ENCODE data around the gene GNGT1. TPM values are rescaled to one million over a fixed set of nuclear protein-coding genes. Genes with fewer than 3 reads are reported as not detected.

GNGT1 gene
- polyA plus RNA-seq, 1 experiment, result not detected

DNA sequence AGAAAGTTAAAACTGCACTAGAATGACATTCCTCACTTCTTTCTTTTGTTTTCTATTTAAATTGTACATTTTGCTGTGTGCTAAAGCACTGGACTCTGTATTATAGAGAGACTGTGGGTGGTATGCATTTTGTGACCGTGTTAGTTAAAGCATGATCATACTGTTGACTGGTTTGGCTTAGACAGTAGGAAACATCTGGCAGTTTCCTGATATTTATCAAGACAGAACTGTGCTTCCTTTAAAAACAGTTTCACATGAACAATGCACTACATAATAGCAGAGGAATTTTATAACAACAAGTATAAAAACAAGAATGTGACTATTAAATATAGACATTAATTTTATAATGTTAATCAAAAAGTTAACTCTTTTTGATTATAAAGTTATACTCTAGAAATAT is 38.3 kb downstream of the GNGT1 start:
- no peak for DNase-seq (ENCODE audit: low read depth)
- ChIA-PET POLR2A (no interaction called here), CTCF (interaction anchor here (1.0 kb wide), 1 partner anchor 51 kb away, joined by 5 read pairs; no protein-coding TSS in a partner anchor)
- TF ChIP-seq, protein P1, sequence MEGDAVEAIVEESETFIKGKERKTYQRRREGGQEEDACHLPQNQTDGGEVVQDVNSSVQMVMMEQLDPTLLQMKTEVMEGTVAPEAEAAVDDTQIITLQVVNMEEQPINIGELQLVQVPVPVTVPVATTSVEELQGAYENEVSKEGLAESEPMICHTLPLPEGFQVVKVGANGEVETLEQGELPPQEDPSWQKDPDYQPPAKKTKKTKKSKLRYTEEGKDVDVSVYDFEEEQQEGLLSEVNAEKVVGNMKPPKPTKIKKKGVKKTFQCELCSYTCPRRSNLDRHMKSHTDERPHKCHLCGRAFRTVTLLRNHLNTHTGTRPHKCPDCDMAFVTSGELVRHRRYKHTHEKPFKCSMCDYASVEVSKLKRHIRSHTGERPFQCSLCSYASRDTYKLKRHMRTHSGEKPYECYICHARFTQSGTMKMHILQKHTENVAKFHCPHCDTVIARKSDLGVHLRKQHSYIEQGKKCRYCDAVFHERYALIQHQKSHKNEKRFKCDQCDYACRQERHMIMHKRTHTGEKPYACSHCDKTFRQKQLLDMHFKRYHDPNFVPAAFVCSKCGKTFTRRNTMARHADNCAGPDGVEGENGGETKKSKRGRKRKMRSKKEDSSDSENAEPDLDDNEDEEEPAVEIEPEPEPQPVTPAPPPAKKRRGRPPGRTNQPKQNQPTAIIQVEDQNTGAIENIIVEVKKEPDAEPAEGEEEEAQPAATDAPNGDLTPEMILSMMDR (IDR thresholded peaks at IDR 0.05; ENCODE audit: insufficient read depth, low read depth, low read length), result no peak
- H3K36me3 ChIP-seq (ENCODE audit: control insufficient read depth, insufficient read depth, low read length), result no peaks in the 10 kb centered on the region
- H3K4me3 ChIP-seq (ENCODE audit: low read depth, low read length), result no peak overlapping the region
- no peaks in the 10 kb centered on the region for H3K27me3 ChIP-seq (ENCODE audit: control insufficient read depth, insufficient read depth, low read length)

DNA sequence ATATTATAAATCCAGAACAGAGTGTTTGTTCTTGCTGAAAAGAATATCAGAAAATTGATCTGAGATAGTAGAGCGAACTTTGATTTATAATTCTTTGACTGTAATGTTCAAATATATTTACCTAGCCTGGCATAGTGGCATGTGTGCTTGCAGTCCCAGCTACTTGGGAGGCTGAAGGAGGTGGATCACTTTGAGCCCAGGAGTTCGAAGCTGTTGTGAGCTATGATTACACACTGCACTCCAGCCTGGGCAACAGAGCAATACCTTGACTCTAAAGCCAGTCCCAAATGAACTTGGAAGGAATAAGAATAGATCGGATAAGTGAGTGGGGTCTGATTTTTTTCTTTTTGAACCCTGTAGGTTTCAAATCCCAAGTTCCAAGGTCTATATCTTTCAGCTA is 38.7 kb downstream of the GNGT1 start:
- no peaks in the 10 kb centered on the region for H3K36me3 ChIP-seq (ENCODE audit: control insufficient read depth, insufficient read depth, low read length)
- ChIA-PET CTCF (interaction anchor here (1.0 kb wide), 1 partner anchor 52 kb away, joined by 5 read pairs; no protein-coding TSS in a partner anchor), POLR2A (no interaction called here)
- H3K4me3 ChIP-seq (ENCODE audit: low read depth, low read length), result no peak overlapping the region
- TF ChIP-seq, protein P1 (IDR thresholded peaks at IDR 0.05; ENCODE audit: insufficient read depth, low read depth, low read length), result no peak
- no peak for DNase-seq (ENCODE audit: low read depth)
- no peaks in the 10 kb centered on the region for H3K27me3 ChIP-seq (ENCODE audit: control insufficient read depth, insufficient read depth, low read length)

DNA sequence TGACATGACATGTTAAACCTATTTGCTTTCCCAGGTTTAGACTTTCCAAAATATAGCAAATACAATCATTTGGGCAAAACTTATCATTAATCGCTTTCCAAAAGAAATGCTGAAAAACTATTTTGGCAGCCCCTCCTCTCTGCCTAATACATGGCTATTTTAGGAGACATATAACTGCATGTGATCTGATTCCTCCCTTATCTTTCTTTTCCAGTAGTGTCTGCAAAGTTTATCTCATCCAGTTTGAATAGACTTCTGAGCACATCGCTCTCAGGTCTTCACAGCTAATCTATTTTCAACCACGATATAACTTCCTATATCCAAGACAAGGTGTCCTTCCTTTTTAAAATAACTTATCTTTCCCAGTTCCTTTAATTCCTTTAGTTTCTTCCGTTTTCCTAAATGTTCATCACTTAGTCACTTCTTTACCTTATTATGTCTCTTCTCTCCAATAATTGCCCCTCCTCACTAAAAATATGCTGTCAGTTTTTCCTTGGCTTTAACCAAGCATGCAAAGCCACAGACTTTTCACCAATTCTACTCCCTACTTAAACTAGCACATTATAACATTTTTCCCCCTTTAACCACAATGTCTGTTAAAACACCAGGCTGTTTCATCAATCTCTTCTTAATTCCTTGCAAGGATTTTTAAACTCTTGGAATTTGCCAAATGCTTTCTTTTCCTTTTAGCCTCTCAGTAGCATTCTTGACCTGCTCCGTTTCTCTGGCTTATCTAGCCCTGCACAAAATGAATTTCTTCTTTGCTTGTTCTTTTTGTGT is 39.6 kb downstream of the GNGT1 start:
- DNase-seq (ENCODE audit: low read depth), result no peak
- ChIA-PET CTCF (interaction anchor here (1.0 to 1.5 kb wide), 4 partner anchors 14 to 141 kb away, joined by 4 to 5 read pairs (median 4); no protein-coding TSS in a partner anchor), POLR2A (interaction anchor here (0.7 kb wide), 1 partner anchor 458 kb away, joined by 3 read pairs; no protein-coding TSS in a partner anchor)

DNA sequence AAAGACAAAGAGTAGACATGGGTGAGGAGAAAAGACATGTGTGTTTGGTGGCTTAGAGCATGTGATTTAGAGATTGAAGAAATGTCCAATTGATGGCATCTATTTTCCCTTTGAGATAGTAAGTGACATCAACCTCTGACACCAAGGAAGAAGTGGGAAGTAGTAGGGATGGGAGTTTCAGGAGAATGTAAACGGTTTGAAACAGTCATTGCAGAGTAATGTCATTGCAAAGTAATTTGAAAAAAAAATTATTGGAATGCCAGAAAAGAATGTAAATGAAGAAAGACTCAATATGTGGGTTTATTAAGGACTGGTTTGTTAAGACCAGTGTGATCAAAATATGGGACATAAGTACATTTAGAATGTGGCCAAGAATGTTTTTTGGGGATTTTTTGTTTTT is 41.7 kb downstream of the GNGT1 start:
- ChIA-PET CTCF (interaction anchor here (0.7 to 1.0 kb wide), 2 partner anchors 9 to 139 kb away, joined by 3 read pairs; no protein-coding TSS in a partner anchor), POLR2A (no interaction called here)
- Histone ChIP-seq H3K27me3 (ENCODE audit: control insufficient read depth, insufficient read depth, low read length) (no peaks in the 10 kb centered on the region), H3K36me3 (ENCODE audit: control insufficient read depth, insufficient read depth, low read length) (no peaks in the 10 kb centered on the region), H3K4me3 (ENCODE audit: low read depth, low read length) (no peak overlapping the region)
- DNase-seq (ENCODE audit: low read depth), result peak; percentile 39
- TF ChIP-seq, protein P1 (IDR thresholded peaks at IDR 0.05; ENCODE audit: insufficient read depth, low read depth, low read length), result no peak

More for the DNA sequence above, 39.6 kb downstream of the GNGT1 start:
- TF ChIP-seq, protein P1 (IDR thresholded peaks at IDR 0.05; ENCODE audit: insufficient read depth, low read depth, low read length), result no peak
- H3K4me3 ChIP-seq (ENCODE audit: low read depth, low read length), result no peak overlapping the region
- no peaks in the 10 kb centered on the region for H3K36me3 ChIP-seq (ENCODE audit: control insufficient read depth, insufficient read depth, low read length)
- H3K27me3 ChIP-seq (ENCODE audit: control insufficient read depth, insufficient read depth, low read length), result no peaks in the 10 kb centered on the region

DNA sequence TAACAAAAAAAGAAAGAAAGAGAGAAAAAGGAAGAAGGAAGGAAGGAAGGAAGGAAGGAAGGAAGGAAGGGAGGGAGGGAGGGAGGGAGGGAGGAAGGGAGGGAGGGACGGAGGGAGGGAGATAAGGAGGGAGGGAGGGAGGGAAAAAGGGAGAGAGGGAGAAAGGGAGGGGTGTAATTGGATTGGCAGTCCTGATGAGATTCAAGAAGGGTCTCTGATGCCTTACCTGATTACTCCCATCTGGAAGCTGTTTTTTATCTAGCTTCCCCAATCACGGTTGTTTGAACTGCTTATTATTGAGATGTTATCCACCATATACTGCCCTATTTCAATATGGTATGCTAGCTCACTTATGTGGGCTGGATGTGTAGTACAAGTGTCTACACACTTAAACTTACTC is 42.5 kb downstream of the GNGT1 start:
- DNase-seq (ENCODE audit: low read depth), result no peak
- ChIA-PET CTCF (interaction anchor here (0.7 to 1.3 kb wide), 3 partner anchors 13 to 46 kb away, joined by 3 read pairs; no protein-coding TSS in a partner anchor), POLR2A (no interaction called here)
- no peak overlapping the region for H3K4me3 ChIP-seq (ENCODE audit: low read depth, low read length)
- TF ChIP-seq, protein P1 (IDR thresholded peaks at IDR 0.05; ENCODE audit: insufficient read depth, low read depth, low read length), result no peak
- no peaks in the 10 kb centered on the region for H3K36me3 ChIP-seq (ENCODE audit: control insufficient read depth, insufficient read depth, low read length)
- H3K27me3 ChIP-seq (ENCODE audit: control insufficient read depth, insufficient read depth, low read length), result no peaks in the 10 kb centered on the region
